NCI-H187 (cell line): ENCODE measurements around the gene F12.

Source experiments
- DNase-seq, 2 experiments: peaks; one replicate each; lab custom pipeline; 2025; lab: John Stamatoyannopoulos, UW

F12 gene

GRCh38 chr5:177412603-177413233 is 3.4 kb upstream of the F12 start:
- DNase-seq: no peak

- no peak for DNase-seq
Measured at GRCh38 chr5:177410575-177410974, 1.2 kb upstream of the F12 start.

GRCh38 chr5:177405805-177406204 is 3.6 kb downstream of the F12 start:
- DNase-seq: no peak

- no peak for DNase-seq
Measured at GRCh38 chr5:177405312-177405711, 4.1 kb downstream of the F12 start.

- DNase-seq: no peak
Measured at GRCh38 chr5:177404641-177405179, 4.7 kb downstream of the F12 start.

- peak; percentile 50 to 57 for DNase-seq
Measured at GRCh38 chr5:177403792-177404640, 5.3 kb downstream of the F12 start.

- DNase-seq: peak in 1 of 2 experiments; percentile 50
Measured at GRCh38 chr5:177403102-177403791, 6.1 kb downstream of the F12 start.

- peak; percentile 76 to 92 for DNase-seq
Measured at GRCh38 chr5:177402271-177403043, 6.9 kb downstream of the F12 start.

GRCh38 chr5:177399997-177400868 is 9.1 kb downstream of the F12 start, which contains the start of gene PFN3:
Gene PFN3, minus strand, starts transcription at chr5:177400661. Its CDS starts 85 bp downstream, at chr5:177400576.
- no peak for DNase-seq

GRCh38 chr5:177397875-177398390 is 11.4 kb downstream of the F12 start:
- no peak for DNase-seq

GRCh38 chr5:177396807-177397206 is 12.6 kb downstream of the F12 start:
- no peak for DNase-seq

- DNase-seq: no peak
Measured at GRCh38 chr5:177396078-177396477, 13.3 kb downstream of the F12 start.

GRCh38 chr5:177393990-177394389 is 15.4 kb downstream of the F12 start:
- DNase-seq: no peak

- DNase-seq: no peak
Measured at GRCh38 chr5:177393206-177393765, 16.1 kb downstream of the F12 start.

- DNase-seq: no peak
Measured at GRCh38 chr5:177392765-177393164, 16.6 kb downstream of the F12 start.

GRCh38 chr5:177390363-177391300 is 18.7 kb downstream of the F12 start:
- peak; percentile 55 to 75 for DNase-seq

GRCh38 chr5:177389241-177390169 is 19.9 kb downstream of the F12 start:
- no peak for DNase-seq

GRCh38 chr5:177388521-177389052 is 20.8 kb downstream of the F12 start:
- no peak for DNase-seq
